ENCODE results near the gene CACHD1.
"Not testable (repeated sequence)": the region's sequence is repeated elsewhere in the genome, so short reads cannot be mapped to it uniquely, and the experiment has no call there.

Gene CACHD1

GRCh38 chr1:64675718-64676345, 205.9 kb downstream of the CACHD1 start:
- DNase-seq, result peak; percentile 90

- DNase-seq, result no peak
Measured at GRCh38 chr1:64676386-64676785, 206.5 kb downstream of the CACHD1 start.

- DNase-seq, result no peak
Measured at GRCh38 chr1:64677532-64677931, 207.6 kb downstream of the CACHD1 start.

- DNase-seq, result no peak
Measured at GRCh38 chr1:64678366-64678765, 208.4 kb downstream of the CACHD1 start.

GRCh38 chr1:64679177-64679576, 209.2 kb downstream of the CACHD1 start:
- DNase-seq, result peak; percentile 36

- DNase-seq, result no peak
Measured at GRCh38 chr1:64680599-64680998, 210.7 kb downstream of the CACHD1 start.

GRCh38 chr1:64681043-64681442, 211.1 kb downstream of the CACHD1 start:
- no peak for DNase-seq

- no peak for DNase-seq
Measured at GRCh38 chr1:64683419-64683818, 213.5 kb downstream of the CACHD1 start.

GRCh38 chr1:64685217-64685616, 215.3 kb downstream of the CACHD1 start:
- no peak for DNase-seq

- DNase-seq, result no peak
Measured at GRCh38 chr1:64685765-64686341, 215.9 kb downstream of the CACHD1 start.

- DNase-seq, result peak; percentile 80
Measured at GRCh38 chr1:64686828-64687724, 217.1 kb downstream of the CACHD1 start.

GRCh38 chr1:64687725-64688327, 217.9 kb downstream of the CACHD1 start:
- DNase-seq, result no peak

GRCh38 chr1:64691626-64692025, 221.7 kb downstream of the CACHD1 start:
- DNase-seq, result no peak

GRCh38 chr1:64692911-64693310, 223.0 kb downstream of the CACHD1 start:
- no peak for DNase-seq

- DNase-seq, result no peak
Measured at GRCh38 chr1:64693406-64693805, 223.5 kb downstream of the CACHD1 start.

GRCh38 chr1:64696879-64697278, 226.9 kb downstream of the CACHD1 start:
- DNase-seq, result no peak

- DNase-seq, result no peak
Measured at GRCh38 chr1:64699327-64699726, 229.4 kb downstream of the CACHD1 start.

GRCh38 chr1:64701071-64701470, 231.1 kb downstream of the CACHD1 start:
- DNase-seq, result no peak

- no peak for DNase-seq
Measured at GRCh38 chr1:64701886-64702285, 232.0 kb downstream of the CACHD1 start.

GRCh38 chr1:64702670-64703069, 232.7 kb downstream of the CACHD1 start:
- not testable (repeated sequence) for DNase-seq

GRCh38 chr1:64703600-64703999, 233.7 kb downstream of the CACHD1 start:
- no peak for DNase-seq

GRCh38 chr1:64705591-64705990, 235.7 kb downstream of the CACHD1 start:
- DNase-seq, result no peak

- DNase-seq, result no peak
Measured at GRCh38 chr1:64711266-64711665, 241.3 kb downstream of the CACHD1 start.

- DNase-seq, result no peak
Measured at GRCh38 chr1:64712049-64712448, 242.1 kb downstream of the CACHD1 start.
